ENCODE results near the gene ILKAP. TPM values are rescaled to one million over a fixed set of nuclear protein-coding genes. Genes with fewer than 3 reads are reported as not detected.

The ILKAP gene
- polyA plus RNA-seq, 1 donor from 2014 or later, result 78.5 TPM

GRCh38 chr2:238126338-238126737, 77.2 kb downstream of the ILKAP start:
- Histone ChIP-seq H3F3A (ENCODE audit: insufficient read depth, low read length, poor library complexity, severe bottlenecking) (no peaks in the 10 kb centered on the region), H4K20me1 (ENCODE audit: insufficient read depth) (no peaks in the 10 kb centered on the region), H3K9me3 (ENCODE audit: low read length) (no peaks in the 10 kb centered on the region)

GRCh38 chr2:238125127-238125885, 78.2 kb downstream of the ILKAP start:
- H3K27me3 ChIP-seq (ENCODE audit: insufficient read depth, low read depth, low read length), result no peaks in the 10 kb centered on the region
- no peaks in the 10 kb centered on the region for H3K79me2 ChIP-seq (replicated peaks; ENCODE audit: insufficient read depth, low read length)
- H3K9me2 ChIP-seq (ENCODE audit: insufficient read depth, low read length), result no peaks in the 10 kb centered on the region
- H3K9me3 ChIP-seq (ENCODE audit: low read length), result no peaks in the 10 kb centered on the region
- H3K4me2 ChIP-seq (ENCODE audit: low read length), result no peak overlapping the region
- H3F3A ChIP-seq (ENCODE audit: insufficient read depth, low read length, poor library complexity, severe bottlenecking), result no peaks in the 10 kb centered on the region
- no peaks in the 10 kb centered on the region for H3K36me3 ChIP-seq (ENCODE audit: insufficient read depth, low read length)
- H4K20me1 ChIP-seq (ENCODE audit: insufficient read depth), result no peaks in the 10 kb centered on the region
- H3K9ac ChIP-seq (ENCODE audit: low read length), result no peak overlapping the region
- no peak overlapping the region for H2AFZ ChIP-seq (ENCODE audit: low read depth, low read length)
- H3K27ac ChIP-seq (ENCODE audit: low read length), result no peak overlapping the region
- H3K4me3 ChIP-seq (ENCODE audit: low read length), result no peak overlapping the region
- TF ChIP-seq EZH2 (IDR thresholded peaks at IDR 0.05; ENCODE audit: borderline replicate concordance, insufficient read depth, low read length, poor library complexity, severe bottlenecking) (no peak), EP300 (conservative IDR thresholded peaks at IDR 0.05; ENCODE audit: poor library complexity, severe bottlenecking) (no peak), TAF1 (IDR thresholded peaks at IDR 0.05; ENCODE audit: low read depth) (no peak), REST (IDR thresholded peaks at IDR 0.05; ENCODE audit: borderline replicate concordance) (no peak), RAD21 (conservative IDR thresholded peaks at IDR 0.05) (no peak), POLR2AphosphoS5 (IDR thresholded peaks at IDR 0.05) (no peak), SMC3 (conservative IDR thresholded peaks at IDR 0.05; ENCODE audit: poor library complexity) (no peak), CTCF (IDR thresholded peaks at IDR 0.05; ENCODE audit: poor library complexity, severe bottlenecking) (no peak), MXI1 (conservative IDR thresholded peaks at IDR 0.05; ENCODE audit: poor library complexity, severe bottlenecking) (no peak)

More at GRCh38 chr2:238126338-238126737, 77.2 kb downstream of the ILKAP start:
- no peak overlapping the region for H3K4me3 ChIP-seq (ENCODE audit: low read length)
- no peak for TF ChIP-seq CTCF (IDR thresholded peaks at IDR 0.05; ENCODE audit: poor library complexity, severe bottlenecking)
- TF ChIP-seq SMC3 (conservative IDR thresholded peaks at IDR 0.05; ENCODE audit: poor library complexity), result no peak
- no peak for TF ChIP-seq TAF1 (IDR thresholded peaks at IDR 0.05; ENCODE audit: low read depth)
- no peak for TF ChIP-seq MXI1 (conservative IDR thresholded peaks at IDR 0.05; ENCODE audit: poor library complexity, severe bottlenecking)
- no peak for TF ChIP-seq EP300 (conservative IDR thresholded peaks at IDR 0.05; ENCODE audit: poor library complexity, severe bottlenecking)
- TF ChIP-seq EZH2 (IDR thresholded peaks at IDR 0.05; ENCODE audit: borderline replicate concordance, insufficient read depth, low read length, poor library complexity, severe bottlenecking), result no peak
- no peaks in the 10 kb centered on the region for H3K27me3 ChIP-seq (ENCODE audit: insufficient read depth, low read depth, low read length)
- H3K9ac ChIP-seq (ENCODE audit: low read length), result no peak overlapping the region
- H3K79me2 ChIP-seq (replicated peaks; ENCODE audit: insufficient read depth, low read length), result no peaks in the 10 kb centered on the region
- no peak overlapping the region for H3K27ac ChIP-seq (ENCODE audit: low read length)
- no peaks in the 10 kb centered on the region for H3K36me3 ChIP-seq (ENCODE audit: insufficient read depth, low read length)
- no peaks in the 10 kb centered on the region for H3K9me2 ChIP-seq (ENCODE audit: insufficient read depth, low read length)
- H3K4me2 ChIP-seq (ENCODE audit: low read length), result no peak overlapping the region
- no peak overlapping the region for H2AFZ ChIP-seq (ENCODE audit: low read depth, low read length)
